ENCODE measurements around the gene LIPI. TPM values are rescaled to one million over a fixed set of nuclear protein-coding genes. Genes with fewer than 3 reads are reported as not detected.
"Not testable (repeated sequence)": the region's sequence is repeated elsewhere in the genome, so short reads cannot be mapped to it uniquely, and the experiment has no call there.

Gene LIPI
- polyA plus RNA-seq, 1 of the 3 experiments (the other 2 are of a cell fraction), result not detected

DNA sequence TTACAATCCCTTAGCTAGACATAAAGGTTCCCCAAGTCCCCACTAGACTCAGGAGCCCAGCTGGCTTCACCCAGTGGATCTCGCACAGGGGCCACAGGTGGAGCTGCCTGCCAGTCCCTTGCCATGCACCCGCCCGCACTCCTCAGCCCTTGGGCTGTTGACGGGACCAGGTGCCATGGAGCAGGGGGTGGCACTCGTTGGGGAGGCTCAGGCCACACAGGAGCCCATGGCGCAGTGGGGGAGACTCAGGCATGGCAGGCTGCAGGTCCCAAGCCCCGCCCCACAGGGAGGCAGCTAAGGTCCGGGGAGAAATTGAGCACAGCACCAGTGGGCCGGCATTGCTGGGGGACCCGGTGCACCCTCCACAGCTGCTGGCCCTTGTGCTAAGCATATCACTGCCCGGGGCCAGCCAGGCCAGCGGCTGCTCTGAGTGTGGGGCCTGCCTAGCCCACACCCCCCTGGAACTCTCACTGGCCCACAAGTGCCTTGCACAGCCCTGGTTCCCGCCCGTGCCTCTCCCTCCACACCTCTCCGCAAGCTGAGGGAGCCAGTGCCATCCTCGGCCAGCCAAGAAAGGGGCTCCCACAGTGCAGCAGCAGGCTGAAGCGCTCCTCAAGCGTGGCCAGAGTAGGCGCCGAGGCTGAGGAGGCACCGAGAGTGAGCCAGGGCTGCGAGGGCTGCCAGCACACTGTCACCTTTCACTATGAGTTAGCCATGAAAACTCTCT lies 117.8 kb downstream of the LIPI start (continued):
- TF ChIP-seq EP300 (IDR thresholded peaks at IDR 0.05; ENCODE audit: borderline replicate concordance in 1 of 2, low read depth in 1 of 2, low read length in 1 of 2) (no peak), ZBTB33 (IDR thresholded peaks at IDR 0.05; ENCODE audit: borderline replicate concordance, low read depth) (no peak), RCOR1 (IDR thresholded peaks at IDR 0.05; ENCODE audit: low read length) (no peak), NFIC (IDR thresholded peaks at IDR 0.05; ENCODE audit: borderline replicate concordance) (no peak), CTCF (IDR thresholded peaks at IDR 0.05) (no peak), RFX5 (IDR thresholded peaks at IDR 0.05; ENCODE audit: low read length) (no peak)

GRCh38 chr21:14090184-14090583 lies 120.6 kb downstream of the LIPI start:
- H3K36me3 ChIP-seq (replicated peaks in 1 of 2; ENCODE audit: control insufficient read depth in 1 of 2, insufficient read depth in 2 of 2, low read length in 1 of 2); H3K9me2 ChIP-seq; H3K9ac ChIP-seq; DNase-seq; H3K4me3 ChIP-seq (ENCODE audit: low read depth in 2 of 2, low read length in 1 of 2); H2AFZ ChIP-seq (ENCODE audit: low read depth); H3K4me1 ChIP-seq (ENCODE audit: control insufficient read depth in 1 of 2, insufficient read depth in 2 of 2, low read depth in 1 of 2, low read length in 1 of 2); H3K27ac ChIP-seq (ENCODE audit: low read depth in 2 of 2, low read length in 1 of 2); POLR2A ChIA-PET; H3K79me2 ChIP-seq (ENCODE audit: insufficient read depth); H4K20me1 ChIP-seq (ENCODE audit: insufficient read depth); H3K9me3 ChIP-seq; H3K4me2 ChIP-seq; H3K27me3 ChIP-seq (ENCODE audit: insufficient read depth); H3F3A ChIP-seq (replicated peaks; ENCODE audit: insufficient read depth): not testable (repeated sequence)
- CTCF ChIA-PET, result interaction anchor here (0.8 kb wide), 1 partner anchor 10 kb away, joined by 3 read pairs; no protein-coding TSS in a partner anchor

DNA sequence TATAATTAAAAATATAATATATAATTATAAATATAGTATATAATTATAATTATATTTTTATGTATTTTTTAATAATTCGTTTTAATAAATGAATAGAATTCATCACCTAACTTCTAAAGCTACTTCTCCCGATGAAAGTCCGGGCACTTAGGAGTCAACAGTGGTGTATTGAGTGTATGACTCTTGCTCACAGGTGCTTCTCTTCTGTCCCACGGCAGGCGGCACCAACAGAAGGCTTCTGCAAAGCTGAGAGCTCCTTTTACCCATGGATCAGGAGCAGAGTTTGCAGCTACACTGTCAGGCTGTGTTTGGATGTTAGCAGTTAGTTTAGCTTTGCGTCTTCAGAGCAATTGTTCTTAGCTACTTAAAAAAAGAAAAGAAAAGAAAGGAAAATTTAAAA lies 122.4 kb downstream of the LIPI start:
- DNase-seq, result no peak
- Histone ChIP-seq H3K27me3 (ENCODE audit: insufficient read depth) (no peaks in the 10 kb centered on the region), H3K9ac (no peak overlapping the region), H2AFZ (ENCODE audit: low read depth) (no peak overlapping the region), H4K20me1 (ENCODE audit: insufficient read depth) (no peaks in the 10 kb centered on the region), H3K4me2 (no peak overlapping the region), H3K36me3 (replicated peaks in 1 of 2; ENCODE audit: control insufficient read depth in 1 of 2, insufficient read depth in 2 of 2, low read length in 1 of 2) (no peaks in the 10 kb centered on the region), H3K9me2 (no peaks in the 10 kb centered on the region), H3K79me2 (ENCODE audit: insufficient read depth) (no peaks in the 10 kb centered on the region), H3K4me3 (ENCODE audit: low read depth in 2 of 2, low read length in 1 of 2) (no peak overlapping the region), H3K4me1 (ENCODE audit: control insufficient read depth in 1 of 2, insufficient read depth in 2 of 2, low read depth in 1 of 2, low read length in 1 of 2) (no peaks in the 10 kb centered on the region), H3K27ac (ENCODE audit: low read depth in 2 of 2, low read length in 1 of 2) (no peak overlapping the region), H3K9me3 (no peaks in the 10 kb centered on the region), H3F3A (replicated peaks; ENCODE audit: insufficient read depth) (peaks cover 4% of the 10 kb centered on the region)
- TF ChIP-seq POLR2AphosphoS5 (IDR thresholded peaks at IDR 0.05; ENCODE audit: low read depth, low read length) (no peak), GATA2 (CRISPR knock-in tag; IDR thresholded peaks at IDR 0.05) (no peak), RFX5 (IDR thresholded peaks at IDR 0.05; ENCODE audit: low read length) (no peak), ELF1 (IDR thresholded peaks at IDR 0.05) (no peak), USF2 (IDR thresholded peaks at IDR 0.05; ENCODE audit: borderline replicate concordance, low read depth, low read length) (no peak), USF1 (IDR thresholded peaks at IDR 0.05; ENCODE audit: borderline replicate concordance, low read depth) (no peak), JUND (IDR thresholded peaks at IDR 0.05) (no peak), RXRA (IDR thresholded peaks at IDR 0.05; ENCODE audit: borderline replicate concordance, low read depth) (no peak), NRF1 (IDR thresholded peaks at IDR 0.05; ENCODE audit: low read depth, low read length) (no peak), FOSL2 (IDR thresholded peaks at IDR 0.05; ENCODE audit: borderline replicate concordance, low read depth) (no peak), TCF12 (IDR thresholded peaks at IDR 0.05) (no peak), RCOR1 (IDR thresholded peaks at IDR 0.05; ENCODE audit: low read length) (no peak), TEAD4 (IDR thresholded peaks at IDR 0.05; ENCODE audit: borderline replicate concordance, insufficient read depth) (no peak), EZH2phosphoT487 (IDR thresholded peaks at IDR 0.05; ENCODE audit: borderline replicate concordance, low read depth) (no peak)
- 76% methylated on average over 6 of the region's 6 CpGs for WGBS (ENCODE audit: low lambda C conversion rate)
- ChIA-PET POLR2A (no interaction called here), CTCF (no interaction called here)

Data from SK-N-SH (cell line).